Sigmoid colon (tissue), 7 donors: ENCODE measurements around the gene A3GALT2. TPM values are rescaled to one million over a fixed set of nuclear protein-coding genes. Genes with fewer than 3 reads are reported as not detected.

ENCODE experiments used
- DNase-seq: peaks from one replicate; pipeline ENCODE4 v3.0.0-alpha.2; 2019
- H3K27ac ChIP-seq, 4 donors: fragments of 200-600 bp; sonication (generic); one replicate each; pipeline ENCODE4 v1.5.1; 2016 to 2019; ENCODE audit warnings: mild to moderate bottlenecking in 1 of 4
- H3K27me3 ChIP-seq, 3 donors: fragments of 200-600 bp; sonication (generic); one replicate each; pipeline ENCODE4 v1.5.1; 2019; ENCODE audit warnings: mild to moderate bottlenecking in 1 of 3
- H3K36me3 ChIP-seq, 4 donors: fragments of 200-600 bp; sonication (generic); one replicate each; pipeline ENCODE4 v1.5.1; 2016 to 2019
- H3K4me1 ChIP-seq, 4 donors: fragments of 200-600 bp; sonication (generic); one replicate each; pipeline ENCODE4 v1.5.1; 2017 to 2019
- H3K4me3 ChIP-seq, 4 donors: fragments of 200-600 bp; sonication (generic); one replicate each; pipeline ENCODE4 v1.5.1; 2017 to 2019; ENCODE audit warnings: mild to moderate bottlenecking in 2 of 4, moderate library complexity in 1 of 4
- H3K9me3 ChIP-seq, 4 donors: fragments of 200-600 bp in 3 of 4; sonication (generic) in 3 of 4; one replicate each; pipeline versions ENCODE4 v1.5.1 to v1.6.1; 2013 to 2019
- EP300 ChIP-seq, 4 donors: sonication (generic); formaldehyde crosslinking; IDR thresholded peaks; one replicate each; pipeline ENCODE4 v1.6.1; 2017; ENCODE audit warnings: antibody characterized with exemption in 4 of 4
- POLR2A ChIP-seq, 2 donors: fragments of 450-650 bp; IDR thresholded peaks; one replicate each; pipeline ENCODE4 v1.6.1; 2016; ENCODE audit warnings: antibody characterized with exemption in 2 of 2, mild to moderate bottlenecking in 2 of 2, moderate library complexity in 2 of 2
- POLR2AphosphoS5 ChIP-seq, 4 donors: sonication (generic); formaldehyde crosslinking; IDR thresholded peaks; one replicate each; pipeline ENCODE4 v1.6.1; 2017; ENCODE audit warnings: antibody characterized with exemption in 4 of 4
- WGBS, 2 donors: extraction: QIAGEN DNeasy Blood & Tissue Kit; methylation state at CpG; one replicate each; pipeline ENCODE4 v1.1.7; 2013; 5-methylcytosine and 5-hydroxymethylcytosine counted together
- intact Hi-C: fragments of 100-400 bp; cut with DNase I; formaldehyde crosslinking; loops from one replicate; pipeline ENCODE4 v1.15.1; 2023
- polyA plus RNA-seq, 3 donors: library from polyadenylated mRNA; stranded (reverse); fragments of 200-250 nt; gene quantifications; one replicate each; pipeline ENCODE4 v1.2.3, GENCODE V29; 2013
- small RNA-seq, 3 donors: library from RNA; depleted of rRNA; stranded (forward); fragments of <200 nt; gene quantifications; one replicate each; pipeline ENCODE3, GENCODE V24; 2016
- total RNA-seq, 4 donors: library from RNA; depleted of rRNA; stranded (reverse); fragments of >200 nt; gene quantifications; one replicate each; pipeline ENCODE4 v1.1.0, GENCODE V29; 2016
- TF ChIP-seq, protein P1 (sequence below), 4 experiments: fragments of 450-650 bp in 3 of 4; fragments of 200-600 bp in 1 of 4; IDR thresholded peaks; one replicate each; pipeline ENCODE4 v1.5.1; 2016 to 2019; ENCODE audit warnings: antibody characterized with exemption in 4 of 4, mild to moderate bottlenecking in 3 of 4, moderate library complexity in 2 of 4
- donor health status: healthy with polysubstance abuse.
- donor health status: Bipolar disorder and iron deficiency.
- donor health status: healthy.

The A3GALT2 gene
- total and polyA plus RNA-seq, 7 donors, result not detected

DNA sequence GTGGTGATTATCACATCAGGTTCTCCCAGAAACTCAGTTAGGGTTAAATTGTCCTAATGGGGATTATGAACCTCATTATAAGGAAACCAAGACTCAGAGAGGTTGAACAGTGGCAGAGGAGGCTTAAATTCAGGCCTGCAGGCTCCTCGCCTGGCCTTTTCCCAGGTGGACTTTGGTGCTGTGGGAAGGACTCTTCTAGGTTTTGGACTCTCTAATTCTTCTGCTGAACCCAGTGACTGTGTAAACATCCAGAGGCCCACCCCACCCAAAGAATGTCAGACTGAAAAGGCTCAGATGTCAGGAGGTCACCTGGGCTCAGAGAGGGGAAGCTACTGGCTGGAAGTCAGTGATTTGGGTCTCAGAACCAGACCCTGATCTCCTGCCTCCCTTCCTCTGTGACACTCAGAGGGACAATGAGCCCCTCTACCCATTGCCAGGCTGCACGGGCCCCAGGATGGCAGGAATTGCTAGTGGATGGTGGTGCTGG, 62.1 kb downstream of the A3GALT2 start:
- Histone ChIP-seq H3K36me3 (peaks cover 0 to 4% (median 0%) of the 10 kb centered on the region in 4 donors), H3K4me3 (peak overlapping the region in 1 of 4 donors; percentile 73), H3K9me3 (no peaks in the 10 kb centered on the region), H3K27ac (no peak overlapping the region), H3K4me1 (peaks cover 0 to 59% (median 52%) of the 10 kb centered on the region in 4 donors), H3K27me3 (no peaks in the 10 kb centered on the region)
- TF ChIP-seq EP300 (IDR thresholded peaks at IDR 0.05) (no peak), POLR2A (IDR thresholded peaks at IDR 0.05) (no peak), POLR2AphosphoS5 (IDR thresholded peaks at IDR 0.05) (no peak)
- TF ChIP-seq, protein P1, sequence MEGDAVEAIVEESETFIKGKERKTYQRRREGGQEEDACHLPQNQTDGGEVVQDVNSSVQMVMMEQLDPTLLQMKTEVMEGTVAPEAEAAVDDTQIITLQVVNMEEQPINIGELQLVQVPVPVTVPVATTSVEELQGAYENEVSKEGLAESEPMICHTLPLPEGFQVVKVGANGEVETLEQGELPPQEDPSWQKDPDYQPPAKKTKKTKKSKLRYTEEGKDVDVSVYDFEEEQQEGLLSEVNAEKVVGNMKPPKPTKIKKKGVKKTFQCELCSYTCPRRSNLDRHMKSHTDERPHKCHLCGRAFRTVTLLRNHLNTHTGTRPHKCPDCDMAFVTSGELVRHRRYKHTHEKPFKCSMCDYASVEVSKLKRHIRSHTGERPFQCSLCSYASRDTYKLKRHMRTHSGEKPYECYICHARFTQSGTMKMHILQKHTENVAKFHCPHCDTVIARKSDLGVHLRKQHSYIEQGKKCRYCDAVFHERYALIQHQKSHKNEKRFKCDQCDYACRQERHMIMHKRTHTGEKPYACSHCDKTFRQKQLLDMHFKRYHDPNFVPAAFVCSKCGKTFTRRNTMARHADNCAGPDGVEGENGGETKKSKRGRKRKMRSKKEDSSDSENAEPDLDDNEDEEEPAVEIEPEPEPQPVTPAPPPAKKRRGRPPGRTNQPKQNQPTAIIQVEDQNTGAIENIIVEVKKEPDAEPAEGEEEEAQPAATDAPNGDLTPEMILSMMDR (IDR thresholded peaks at IDR 0.05), result no peak
- 88 to 90% methylated on average over 2 of the region's 2 CpGs for WGBS, 2 donors
- intact Hi-C loops, result no loop called here
- no peak for DNase-seq

DNA sequence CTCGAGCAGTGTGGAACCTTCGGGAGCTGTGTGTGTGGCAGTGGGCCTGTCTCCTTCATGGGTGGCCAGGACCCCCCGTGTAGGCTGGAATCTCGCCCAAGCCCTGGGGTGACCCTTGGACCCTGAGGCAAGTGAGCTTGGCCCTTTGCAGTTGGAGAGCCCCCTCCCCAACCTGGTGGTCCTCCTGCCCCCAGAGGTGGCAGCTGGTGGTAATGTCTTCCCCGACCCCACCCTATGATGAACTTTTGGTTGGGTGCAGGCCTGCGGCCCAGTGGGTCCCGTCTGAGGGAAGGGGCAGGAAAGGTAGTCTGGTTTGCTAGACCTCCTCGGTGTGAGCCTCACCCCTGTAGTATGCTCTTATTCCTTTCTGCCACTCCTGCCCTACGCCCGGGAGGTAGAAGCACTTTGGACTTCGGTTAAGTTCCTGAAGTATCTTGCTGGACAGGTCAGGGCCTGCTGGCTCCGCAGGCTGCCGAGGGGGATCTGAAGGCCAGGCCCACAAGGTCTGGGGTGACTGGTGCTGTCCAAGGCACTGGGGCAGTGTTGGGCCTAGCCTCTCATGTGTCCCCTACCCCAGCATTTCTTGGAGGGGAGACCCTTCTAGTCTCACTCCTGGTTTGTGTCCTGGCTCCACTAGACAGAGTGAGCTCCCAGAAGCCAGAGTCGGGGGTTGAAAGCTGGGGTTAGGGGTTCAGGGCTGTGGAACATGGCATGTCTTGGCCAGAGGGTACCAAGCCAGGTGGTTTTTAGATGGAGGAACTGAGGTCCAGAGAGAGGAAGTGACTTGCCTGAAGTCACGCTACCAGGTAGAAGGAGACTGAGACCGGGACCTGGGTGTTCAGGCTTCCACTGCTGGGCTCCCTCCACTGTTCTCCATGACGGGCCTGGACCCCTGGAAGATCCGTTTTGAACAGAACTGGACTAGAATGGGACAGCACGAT, 62.9 kb downstream of the A3GALT2 start:
- Histone ChIP-seq H3K9me3 (no peaks in the 10 kb centered on the region), H3K27ac (peak overlapping the region; percentile 84 to 91 (median 90)), H3K36me3 (peaks cover 0 to 3% (median 0%) of the 10 kb centered on the region in 4 donors), H3K27me3 (no peaks in the 10 kb centered on the region), H3K4me3 (peak overlapping the region; percentile 60 to 73 (median 66)), H3K4me1 (peaks cover 0 to 54% (median 47%) of the 10 kb centered on the region in 4 donors)
- TF ChIP-seq, protein P1 (IDR thresholded peaks at IDR 0.05), result no peak
- TF ChIP-seq POLR2AphosphoS5 (IDR thresholded peaks at IDR 0.05) (no peak), POLR2A (IDR thresholded peaks at IDR 0.05) (no peak), EP300 (IDR thresholded peaks at IDR 0.05) (no peak)
- DNase-seq, result no peak
- intact Hi-C loops, result no loop called here
- 38 to 51% methylated on average over 19 of the region's 19 CpGs for WGBS, 2 donors

DNA sequence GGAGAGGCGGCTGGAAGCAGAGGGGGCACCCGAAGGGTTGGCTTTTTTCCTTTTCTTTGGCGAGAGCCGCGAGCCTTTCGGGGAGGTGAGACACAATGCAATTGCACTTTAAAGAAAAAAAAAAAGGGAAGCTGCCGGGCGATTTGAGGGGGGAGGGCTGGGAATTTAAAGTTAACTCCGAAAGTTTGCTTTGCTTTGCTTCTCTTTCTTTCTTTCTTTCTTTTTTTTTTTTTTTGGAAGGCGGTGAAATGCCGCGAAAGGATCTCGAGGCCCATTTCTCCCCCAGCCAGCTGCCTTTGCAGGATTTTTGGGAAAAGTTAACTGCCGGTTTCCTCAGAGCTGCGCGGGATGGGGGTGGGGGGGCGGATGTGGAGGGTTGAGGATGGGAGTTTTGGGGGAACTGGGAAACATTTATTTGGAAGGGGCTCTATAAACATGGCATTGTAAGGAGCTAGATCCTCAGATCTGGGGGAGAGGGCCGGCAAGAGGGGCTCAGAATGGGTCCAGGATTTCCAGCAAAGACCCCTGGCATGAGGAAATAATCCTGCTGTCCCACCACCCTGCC, 63.6 kb downstream of the A3GALT2 start:
- DNase-seq, result no peak
- 1 to 2% methylated on average over 18 of the region's 18 CpGs for WGBS, 2 donors
- TF ChIP-seq EP300 (IDR thresholded peaks at IDR 0.05), result no peak
- TF ChIP-seq POLR2AphosphoS5 (IDR thresholded peaks at IDR 0.05), result no peak
- TF ChIP-seq, protein P1 (IDR thresholded peaks at IDR 0.05), result no peak
- no peak for TF ChIP-seq POLR2A (IDR thresholded peaks at IDR 0.05)
- intact Hi-C loops, result no loop called here
- H3K36me3 ChIP-seq, result no peaks in the 10 kb centered on the region
- H3K9me3 ChIP-seq, result no peaks in the 10 kb centered on the region
- peaks cover 0 to 54% (median 47%) of the 10 kb centered on the region in 4 donors for H3K4me1 ChIP-seq
- peak overlapping the region; percentile 84 to 91 (median 90) for H3K27ac ChIP-seq
- H3K4me3 ChIP-seq, result peak overlapping the region; percentile 60 to 73 (median 66)
- H3K27me3 ChIP-seq, result no peaks in the 10 kb centered on the region

Small RNA genes within 50 kb of the gene (small RNA-seq; reads per million reads assigned to genes)
- gene RN7SKP16, result 0 reads per million in 3 donors

Other genes starting within 250 kb of the A3GALT2 start
- 1 to 10 TPM; 1.1 to 2.5 (median 1.5) TPM for gene AZIN2, start 239.9 kb downstream of the A3GALT2 start, total RNA-seq
- 10 to 100 TPM in 2 of 3 donors, 1 to 10 TPM in 1; 3.6 to 30.9 (median 14.8) TPM for gene AZIN2, start 239.9 kb downstream of the A3GALT2 start, polyA plus RNA-seq
- gene TRIM62, start 139.1 kb downstream of the A3GALT2 start, total RNA-seq, result 1 to 10 TPM; 3.2 to 5.2 (median 4.5) TPM
- 1 to 10 TPM; 1.2 to 4.5 (median 1.6) TPM for gene TRIM62, start 139.1 kb downstream of the A3GALT2 start, polyA plus RNA-seq
- gene ZNF362, start 64.6 kb downstream of the A3GALT2 start, total RNA-seq, result 10 to 100 TPM; 11.2 to 18.8 (median 15.9) TPM
- gene ZNF362, start 64.6 kb downstream of the A3GALT2 start, polyA plus RNA-seq, result 1 to 10 TPM; 3.5 to 9.3 (median 5.4) TPM
- 100 to 1,000 TPM in 3 of 4 donors, 10 to 100 TPM in 1; 96.3 to 199 (median 124) TPM for gene PHC2, start 110.0 kb upstream of the A3GALT2 start, total RNA-seq
- 10 to 100 TPM; 56.2 to 96.3 (median 76.3) TPM for gene PHC2, start 110.0 kb upstream of the A3GALT2 start, polyA plus RNA-seq
- gene ZSCAN20, start 151.5 kb upstream of the A3GALT2 start, total RNA-seq, result 1 to 10 TPM; 5.8 to 8.2 (median 6.8) TPM
- 1 to 10 TPM in 2 of 3 donors, under 1 TPM in 1; 0.69 to 2.1 (median 1.8) TPM for gene ZSCAN20, start 151.5 kb upstream of the A3GALT2 start, polyA plus RNA-seq